Tibial artery (tissue), 4 donors: ENCODE measurements around the gene ATF4.

Source experiments
- DNase-seq, 2 donors: peaks; one replicate each; pipeline ENCODE4 v3.0.0-alpha.2; 2019
- H3K27ac ChIP-seq, 2 donors: fragments of 200-600 bp; sonication (generic) in 1 of 2; 1 replicate in 1 of 2; 2 replicates in 1 of 2; pipeline ENCODE4 v1.5.1; 2018 to 2019; ENCODE audit warnings: mild to moderate bottlenecking in 1 of 2
- H3K27me3 ChIP-seq, 2 donors: fragments of 200-600 bp; sonication (generic) in 1 of 2; one replicate each; pipeline versions ENCODE4 v1.5.1 to v1.6.0; 2016 to 2019
- H3K36me3 ChIP-seq, 3 donors: fragments of 200-600 bp; sonication (generic) in 2 of 3; one replicate each; pipeline ENCODE4 v1.5.1; 2016 to 2019; ENCODE audit warnings: mild to moderate bottlenecking in 2 of 3
- H3K4me1 ChIP-seq, 4 donors: fragments of 200-600 bp; sonication (generic) in 2 of 4; 1 replicate in 3 of 4; 2 replicates in 1 of 4; pipeline ENCODE4 v1.5.1; 2016 to 2019
- H3K4me3 ChIP-seq, 2 donors: fragments of 200-600 bp; sonication (generic) in 1 of 2; 1 replicate in 1 of 2; 2 replicates in 1 of 2; pipeline ENCODE4 v1.5.1; 2018 to 2019; ENCODE audit warnings: mild to moderate bottlenecking in 2 of 2
- H3K9me3 ChIP-seq, 3 donors: fragments of 200-600 bp; sonication (generic) in 1 of 3; one replicate each; pipeline ENCODE4 v1.5.1; 2016 to 2019
- intact Hi-C: fragments of 100-400 bp; cut with DNase I; formaldehyde crosslinking; loops from one replicate; pipeline ENCODE4 v1.15.0; 2023; ENCODE audit warnings: low total_unique reads
- TF ChIP-seq, protein P1 (sequence below), 2 experiments: fragments of 200-600 bp in 1 of 2; fragments of 450-650 bp in 1 of 2; IDR thresholded peaks; one replicate each; pipeline ENCODE4 v1.5.1; 2017 to 2019; ENCODE audit warnings: antibody characterized with exemption in 2 of 2, mild to moderate bottlenecking in 1 of 2, moderate library complexity in 1 of 2

ATF4 gene

DNA sequence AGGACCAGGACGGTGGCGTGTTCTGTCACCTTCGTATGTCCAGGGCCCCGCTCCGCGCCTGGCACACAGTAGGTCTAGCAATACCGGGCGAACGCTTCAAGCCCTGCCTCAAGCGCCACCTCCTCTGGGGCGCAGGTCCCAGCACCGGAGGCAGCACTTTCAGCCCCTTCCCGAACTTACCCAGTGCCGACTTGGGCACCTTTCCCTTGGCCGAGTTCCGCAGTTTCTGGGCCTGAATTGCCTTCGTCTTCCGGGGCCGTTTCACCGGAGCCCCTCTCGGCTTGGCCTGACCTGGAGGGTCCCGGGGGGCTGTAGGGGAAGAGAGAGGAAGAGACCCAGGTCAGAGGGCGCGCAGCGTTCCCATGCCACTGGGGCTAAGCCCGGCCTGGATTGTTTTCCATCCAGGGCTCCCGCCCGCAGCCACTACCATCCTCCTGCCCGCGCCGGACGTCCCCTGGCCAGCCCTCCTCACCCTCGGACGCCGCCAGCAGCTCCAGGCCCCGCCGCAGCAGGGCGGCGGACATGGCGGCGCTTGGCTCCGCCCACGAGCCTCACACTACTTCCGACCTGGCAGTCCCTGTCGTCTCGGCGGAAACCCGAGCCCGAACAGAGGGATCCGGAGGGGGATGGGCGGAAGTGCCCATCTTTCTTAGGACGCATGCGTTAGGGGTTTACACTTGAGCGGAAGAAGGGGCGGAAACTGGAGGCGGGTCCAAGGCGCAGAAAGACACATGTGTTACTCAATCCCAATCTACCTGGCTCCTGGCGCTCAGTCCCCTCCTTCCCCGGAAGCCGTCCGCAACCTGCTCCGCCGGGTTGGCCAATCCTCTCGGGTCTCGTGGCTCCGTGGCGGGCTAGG, 12.1 kb downstream of the ATF4 start, which contains the start of gene RPS19BP1:
Gene RPS19BP1 (minus strand): TSS at position 534 of the 859 bp plus-strand sequence. CDS start 10 bp downstream, at position 524.
- H3K27me3 ChIP-seq: no peaks in the 10 kb centered on the region
- peak within 1 kb of the TSS; percentile 79 to 94 for H3K4me3 ChIP-seq
- TF ChIP-seq, protein P1, sequence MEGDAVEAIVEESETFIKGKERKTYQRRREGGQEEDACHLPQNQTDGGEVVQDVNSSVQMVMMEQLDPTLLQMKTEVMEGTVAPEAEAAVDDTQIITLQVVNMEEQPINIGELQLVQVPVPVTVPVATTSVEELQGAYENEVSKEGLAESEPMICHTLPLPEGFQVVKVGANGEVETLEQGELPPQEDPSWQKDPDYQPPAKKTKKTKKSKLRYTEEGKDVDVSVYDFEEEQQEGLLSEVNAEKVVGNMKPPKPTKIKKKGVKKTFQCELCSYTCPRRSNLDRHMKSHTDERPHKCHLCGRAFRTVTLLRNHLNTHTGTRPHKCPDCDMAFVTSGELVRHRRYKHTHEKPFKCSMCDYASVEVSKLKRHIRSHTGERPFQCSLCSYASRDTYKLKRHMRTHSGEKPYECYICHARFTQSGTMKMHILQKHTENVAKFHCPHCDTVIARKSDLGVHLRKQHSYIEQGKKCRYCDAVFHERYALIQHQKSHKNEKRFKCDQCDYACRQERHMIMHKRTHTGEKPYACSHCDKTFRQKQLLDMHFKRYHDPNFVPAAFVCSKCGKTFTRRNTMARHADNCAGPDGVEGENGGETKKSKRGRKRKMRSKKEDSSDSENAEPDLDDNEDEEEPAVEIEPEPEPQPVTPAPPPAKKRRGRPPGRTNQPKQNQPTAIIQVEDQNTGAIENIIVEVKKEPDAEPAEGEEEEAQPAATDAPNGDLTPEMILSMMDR (IDR thresholded peaks at IDR 0.05): no peak
- DNase-seq: peak; percentile 99 to 100
- H3K4me1 ChIP-seq: peaks cover 9 to 58% (median 51%) of the 10 kb centered on the region in 4 donors
- H3K9me3 ChIP-seq: no peaks in the 10 kb centered on the region
- intact Hi-C loops: loop anchor here (10.0 kb wide), 1 partner anchor 812 kb away; the partner anchor contains the start of gene ADSL
- peak within 1 kb of the TSS; percentile 90 to 97 for H3K27ac ChIP-seq
- H3K36me3 ChIP-seq: peaks cover 0 to 35% (median 0%) of the 10 kb centered on the region in 3 donors

DNA sequence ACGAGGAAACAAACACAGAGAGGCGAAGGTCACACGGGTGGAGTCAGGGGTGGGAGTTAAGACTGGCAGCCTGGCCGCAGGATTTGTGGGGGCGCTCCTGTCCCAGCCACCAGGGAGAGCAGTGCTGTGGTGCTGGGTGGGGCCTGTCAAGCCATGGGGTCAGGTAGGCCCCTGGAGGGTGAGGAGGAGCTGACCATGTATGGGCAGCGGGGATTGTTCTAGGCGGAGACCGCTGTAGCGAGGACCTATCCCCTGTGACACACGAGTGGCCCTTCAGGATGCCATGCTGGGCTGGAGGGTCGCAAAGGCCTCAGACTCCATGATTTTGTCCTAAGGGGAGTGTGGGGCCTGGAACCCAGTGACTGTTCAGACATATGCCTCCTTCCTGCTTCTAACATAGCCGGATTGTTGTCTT, 13.7 kb downstream of the ATF4 start:
- Histone ChIP-seq H3K9me3 (no peaks in the 10 kb centered on the region), H3K4me3 (no peak overlapping the region), H3K36me3 (peaks cover 0 to 19% (median 0%) of the 10 kb centered on the region in 3 donors), H3K4me1 (peaks cover 4 to 42% (median 35%) of the 10 kb centered on the region in 4 donors), H3K27ac (no peak overlapping the region), H3K27me3 (no peaks in the 10 kb centered on the region)
- no peak for DNase-seq
- intact Hi-C loops: loop anchor here (10.0 kb wide), 1 partner anchor 811 kb away; the partner anchor contains the start of gene ADSL
- TF ChIP-seq, protein P1 (IDR thresholded peaks at IDR 0.05): no peak

DNA sequence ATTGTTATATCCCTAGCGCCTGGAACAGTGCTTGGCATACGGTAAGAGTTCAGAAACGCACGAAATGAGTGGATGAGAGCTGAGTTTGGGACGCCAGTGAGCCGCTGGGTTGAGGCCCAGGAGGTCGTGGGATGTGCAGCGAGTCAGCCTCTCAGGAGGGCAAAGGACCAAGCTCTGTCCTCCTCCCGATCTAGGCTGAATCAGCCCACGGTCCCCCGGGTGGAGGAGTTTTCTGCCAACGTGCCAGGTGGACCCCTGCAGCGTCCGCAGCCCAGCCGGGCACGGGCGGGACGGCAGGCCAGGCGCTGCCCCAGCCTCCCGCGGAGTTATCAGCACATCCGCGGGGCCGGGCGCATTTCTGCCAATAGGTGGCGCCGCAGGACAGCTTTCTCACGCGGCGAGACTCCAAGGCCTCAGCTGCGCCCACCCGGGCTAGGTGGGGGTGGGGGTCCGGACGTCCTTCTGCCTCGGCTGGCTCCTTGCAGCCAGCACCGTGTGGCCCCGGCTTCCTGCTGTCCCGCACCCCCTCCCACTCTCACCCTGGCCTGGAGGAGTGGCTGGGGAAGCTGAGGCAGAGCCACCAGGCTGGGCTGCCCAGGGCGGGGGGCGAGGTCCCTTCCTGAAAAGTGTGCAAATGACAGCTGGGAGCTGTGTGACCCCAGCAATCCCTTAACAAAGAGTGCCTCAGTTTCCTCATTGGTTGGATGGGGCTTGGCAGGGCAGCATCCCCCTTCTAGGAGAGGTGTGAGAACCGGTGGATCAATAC, 14.4 kb downstream of the ATF4 start:
- TF ChIP-seq, protein P1 (IDR thresholded peaks at IDR 0.05): peak; percentile 90 to 91
- peak; percentile 78 to 86 for DNase-seq
- intact Hi-C loops: loop anchor here (5.0 to 10.0 kb wide), 2 partner anchors 493 to 810 kb away; partner anchors contain the start of gene ADSL
- Histone ChIP-seq H3K27ac (no peak overlapping the region), H3K36me3 (peaks cover 0 to 12% (median 0%) of the 10 kb centered on the region in 3 donors), H3K4me1 (peaks cover 0 to 35% (median 28%) of the 10 kb centered on the region in 4 donors), H3K9me3 (no peaks in the 10 kb centered on the region), H3K4me3 (no peak overlapping the region), H3K27me3 (no peaks in the 10 kb centered on the region)

DNA sequence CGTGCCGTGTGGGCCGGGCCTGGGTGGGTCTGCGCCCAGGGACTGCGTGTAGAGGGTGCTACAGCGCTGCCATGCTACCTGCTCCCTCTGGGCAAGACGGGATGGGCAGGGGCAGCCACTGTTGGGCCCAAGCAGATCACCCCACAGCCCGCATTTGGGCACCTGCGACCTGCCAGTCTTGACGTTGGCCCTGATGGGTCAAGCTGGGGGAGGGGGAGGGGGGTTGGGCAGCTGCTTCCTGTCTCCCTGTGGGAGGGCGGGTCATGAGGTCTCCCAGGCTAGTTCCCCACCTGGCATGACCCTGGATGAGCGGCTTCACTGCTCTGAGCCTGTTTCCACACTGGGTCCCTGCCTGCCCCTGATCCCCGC, 15.0 kb downstream of the ATF4 start:
- Histone ChIP-seq H3K9me3 (no peaks in the 10 kb centered on the region), H3K27me3 (peaks cover 0 to 3% of the 10 kb centered on the region in 2 donors), H3K4me3 (no peak overlapping the region), H3K36me3 (peaks cover 0 to 6% (median 0%) of the 10 kb centered on the region in 3 donors), H3K27ac (no peak overlapping the region), H3K4me1 (peaks cover 0 to 29% (median 22%) of the 10 kb centered on the region in 4 donors)
- intact Hi-C loops: loop anchor here (5.0 to 10.0 kb wide), 2 partner anchors 492 to 809 kb away; partner anchors contain the start of gene ADSL
- TF ChIP-seq, protein P1 (IDR thresholded peaks at IDR 0.05): no peak
- DNase-seq: no peak

DNA sequence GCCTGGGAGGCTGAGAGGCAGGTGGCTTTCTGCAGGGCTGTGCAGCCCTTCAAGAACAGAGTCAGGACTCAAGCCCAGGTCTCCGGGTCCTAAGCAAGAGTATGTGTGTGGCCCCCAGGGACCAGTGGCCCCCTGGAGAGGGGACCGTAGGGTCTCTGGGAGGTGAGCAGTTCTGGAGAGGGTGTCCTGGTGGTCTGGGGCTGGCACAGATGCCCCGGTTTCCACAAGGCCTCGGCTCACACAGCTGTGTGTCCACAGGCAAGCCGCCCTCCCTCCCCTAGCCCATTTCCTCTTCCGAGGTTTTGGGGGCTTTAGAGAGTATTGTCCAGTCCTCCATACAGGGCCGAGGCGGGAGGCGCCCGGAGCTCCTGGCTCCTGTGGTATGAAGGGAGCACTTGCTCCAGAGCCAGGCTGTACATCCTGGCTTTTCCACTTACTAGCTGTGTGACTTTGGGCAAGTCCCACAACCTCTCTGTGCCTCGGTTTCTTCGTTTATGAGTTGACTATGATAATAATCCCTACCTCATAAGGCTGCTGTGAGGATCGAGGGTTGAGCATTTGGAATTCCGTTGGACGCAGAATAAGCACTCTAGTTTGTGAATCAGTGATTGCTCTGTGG, 15.6 kb downstream of the ATF4 start:
- intact Hi-C loops: loop anchor here (5.0 to 10.0 kb wide), 2 partner anchors 491 to 809 kb away; partner anchors contain the start of gene ADSL
- no peak for DNase-seq
- Histone ChIP-seq H3K9me3 (no peaks in the 10 kb centered on the region), H3K27ac (no peak overlapping the region), H3K36me3 (peaks cover 0 to 3% (median 0%) of the 10 kb centered on the region in 3 donors), H3K4me1 (peaks cover 0 to 24% (median 16%) of the 10 kb centered on the region in 4 donors), H3K4me3 (no peak overlapping the region), H3K27me3 (peaks cover 0 to 3% of the 10 kb centered on the region in 2 donors)
- TF ChIP-seq, protein P1 (IDR thresholded peaks at IDR 0.05): no peak
